Testis (tissue), 3 donors: Measurements from ENCODE around the gene LCT. TPM values are rescaled to one million over a fixed set of nuclear protein-coding genes. Genes with fewer than 3 reads are reported as not detected.

Experiments
- DNase-seq: peaks from one replicate; pipeline ENCODE4 v3.0.0-alpha.2; 2019
- H3K27ac ChIP-seq, 2 donors: fragments of 200-600 bp; sonication (generic); one replicate each; pipeline ENCODE4 v1.5.1; 2019
- H3K27me3 ChIP-seq: fragments of 200-600 bp; sonication (generic); one replicate; pipeline ENCODE4 v1.5.1; 2019
- H3K36me3 ChIP-seq: fragments of 200-600 bp; sonication (generic); one replicate; pipeline ENCODE4 v1.5.1; 2017; ENCODE audit warnings: low read depth; ENCODE audit errors: missing control alignments
- H3K4me1 ChIP-seq: fragments of 200-600 bp; sonication (generic); one replicate; pipeline ENCODE4 v1.5.1; 2019
- H3K4me3 ChIP-seq, 2 donors: fragments of 200-600 bp; sonication (generic); one replicate each; pipeline ENCODE4 v1.5.1; 2017 to 2019
- H3K9me3 ChIP-seq: fragments of 200-600 bp; sonication (generic); one replicate; pipeline ENCODE4 v1.5.1; 2017
- POLR2A ChIP-seq: fragments of 450-650 bp; IDR thresholded peaks from one replicate; pipeline ENCODE4 v1.6.1; 2017; ENCODE audit warnings: antibody characterized with exemption, mild to moderate bottlenecking, moderate library complexity
- WGBS, 2 donors: methylation state at CpG; one replicate each; pipeline ENCODE4 v1.1.5; 2018; 5-methylcytosine and 5-hydroxymethylcytosine counted together
- intact Hi-C: fragments of 100-400 bp; cut with DNase I; formaldehyde crosslinking; loops from one replicate; pipeline ENCODE4 v1.15.1; 2023; ENCODE audit warnings: low total_unique reads
- polyA plus RNA-seq: library from polyadenylated mRNA; stranded (reverse); fragments of 350-450 nt; fragmentation: Illumina TruSeq; extraction: RNeasy Lipid Tissue Mini Kit (QIAGEN cat#74804); gene quantifications from one replicate; pipeline ENCODE4 v1.2.3, GENCODE V29; 2014; ENCODE audit warnings: low read depth, low replicate concordance; ENCODE audit not compliant: insufficient read depth
- total RNA-seq, 2 donors: library from RNA; depleted of rRNA; stranded (reverse); fragments of >200 nt; gene quantifications; one replicate each; pipeline ENCODE4 v1.2.3, GENCODE V29; 2016
- TF ChIP-seq, protein P1 (sequence below), 3 experiments: fragments of 450-650 bp in 2 of 3; fragments of 200-600 bp in 1 of 3; sonication (generic) in 1 of 3; IDR thresholded peaks; one replicate each; pipeline ENCODE4 v1.5.1; 2016 to 2019; ENCODE audit warnings: antibody characterized with exemption in 3 of 3, mild to moderate bottlenecking in 2 of 3, moderate library complexity in 1 of 3

Gene LCT
- total and polyA plus RNA-seq, 3 donors from 2014 or later = 0.22 to 0.62 (median 0.47) TPM

DNA sequence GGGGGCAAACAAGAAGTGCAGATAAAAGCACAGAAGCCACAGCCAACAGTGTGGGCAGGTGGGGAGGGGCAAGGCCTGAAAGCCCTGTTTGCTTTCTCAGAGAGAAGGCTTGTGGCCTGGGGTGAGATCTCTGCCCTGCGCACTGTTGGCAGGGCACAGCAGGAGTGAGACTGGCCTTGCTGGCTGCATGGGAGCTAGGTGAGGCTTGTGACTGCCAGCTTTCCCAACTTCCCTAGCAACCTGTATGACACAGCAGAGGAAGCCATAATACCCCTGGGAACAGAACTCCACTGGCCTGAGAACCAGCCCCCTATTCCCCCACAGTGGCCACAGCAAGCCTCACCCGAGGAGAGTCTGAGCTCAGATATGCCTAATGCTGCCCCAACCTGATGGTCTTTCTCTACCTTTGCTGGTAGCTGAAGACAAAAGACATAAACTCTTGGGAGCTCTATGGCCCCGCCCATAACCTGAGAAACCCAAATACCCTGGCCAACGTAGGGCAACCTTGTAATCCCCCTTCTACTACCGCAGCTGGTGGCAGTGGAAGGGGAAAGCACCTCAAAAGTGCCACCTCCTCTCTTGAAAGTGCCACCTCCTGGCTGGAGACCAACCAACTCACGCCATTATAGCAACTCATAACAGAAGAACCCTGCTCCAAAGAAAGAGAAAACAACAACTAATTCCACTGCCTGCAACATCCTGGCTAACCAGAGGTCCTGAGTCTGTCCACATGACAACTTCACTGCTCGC, 44.4 kb downstream of the LCT start:
- TF ChIP-seq POLR2A = no peak
- TF ChIP-seq, protein P1, sequence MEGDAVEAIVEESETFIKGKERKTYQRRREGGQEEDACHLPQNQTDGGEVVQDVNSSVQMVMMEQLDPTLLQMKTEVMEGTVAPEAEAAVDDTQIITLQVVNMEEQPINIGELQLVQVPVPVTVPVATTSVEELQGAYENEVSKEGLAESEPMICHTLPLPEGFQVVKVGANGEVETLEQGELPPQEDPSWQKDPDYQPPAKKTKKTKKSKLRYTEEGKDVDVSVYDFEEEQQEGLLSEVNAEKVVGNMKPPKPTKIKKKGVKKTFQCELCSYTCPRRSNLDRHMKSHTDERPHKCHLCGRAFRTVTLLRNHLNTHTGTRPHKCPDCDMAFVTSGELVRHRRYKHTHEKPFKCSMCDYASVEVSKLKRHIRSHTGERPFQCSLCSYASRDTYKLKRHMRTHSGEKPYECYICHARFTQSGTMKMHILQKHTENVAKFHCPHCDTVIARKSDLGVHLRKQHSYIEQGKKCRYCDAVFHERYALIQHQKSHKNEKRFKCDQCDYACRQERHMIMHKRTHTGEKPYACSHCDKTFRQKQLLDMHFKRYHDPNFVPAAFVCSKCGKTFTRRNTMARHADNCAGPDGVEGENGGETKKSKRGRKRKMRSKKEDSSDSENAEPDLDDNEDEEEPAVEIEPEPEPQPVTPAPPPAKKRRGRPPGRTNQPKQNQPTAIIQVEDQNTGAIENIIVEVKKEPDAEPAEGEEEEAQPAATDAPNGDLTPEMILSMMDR (IDR thresholded peaks at IDR 0.05) = no peak
- WGBS, 2 donors = 81 to 86% methylated on average over 7 of the region's 7 CpGs
- DNase-seq = no peak
- intact Hi-C loops = no loop called here
- Histone ChIP-seq H3K27ac (no peak overlapping the region), H3K4me3 (no peak overlapping the region), H3K36me3 (no peaks in the 10 kb centered on the region), H3K27me3 (no peaks in the 10 kb centered on the region), H3K4me1 (no peaks in the 10 kb centered on the region), H3K9me3 (no peaks in the 10 kb centered on the region)

DNA sequence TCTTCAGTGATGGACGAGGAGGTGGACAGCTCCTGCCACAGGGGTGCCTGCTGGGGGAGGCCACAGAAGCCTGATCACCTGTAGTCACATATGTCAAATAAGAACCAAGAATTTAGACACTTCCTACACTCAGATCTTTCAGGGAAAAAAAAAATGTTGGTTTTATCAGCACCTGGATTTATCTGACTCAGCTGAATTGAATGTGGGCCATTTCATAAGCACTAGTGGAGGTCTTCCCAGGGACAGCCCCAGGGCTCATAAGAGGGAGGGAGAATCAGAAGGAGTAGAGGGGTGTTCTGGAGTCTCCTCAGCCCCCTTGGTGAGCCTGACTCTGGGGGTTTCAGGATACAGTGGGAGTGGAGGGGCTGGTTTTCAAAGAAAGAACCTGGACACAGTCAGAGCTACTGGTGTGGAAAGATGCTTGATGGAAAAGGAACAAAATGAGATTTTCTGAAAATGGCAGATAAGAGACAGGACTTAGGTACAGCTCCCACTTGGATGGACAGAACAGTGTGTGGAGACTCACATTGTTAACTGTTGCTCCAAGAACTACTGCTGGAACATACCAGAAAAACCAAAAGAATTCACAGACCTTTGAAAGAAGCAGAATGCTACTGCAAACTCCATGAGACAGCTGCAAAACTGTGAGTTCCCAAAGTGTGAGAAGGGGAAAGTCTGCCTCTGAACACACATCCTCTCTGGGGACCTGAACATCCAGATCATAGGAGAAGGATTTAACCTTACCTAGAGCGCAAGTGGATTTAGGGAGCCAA, 45.4 kb downstream of the LCT start:
- Histone ChIP-seq H3K27me3 (no peaks in the 10 kb centered on the region), H3K9me3 (no peaks in the 10 kb centered on the region), H3K27ac (no peak overlapping the region), H3K4me1 (no peaks in the 10 kb centered on the region), H3K36me3 (no peaks in the 10 kb centered on the region), H3K4me3 (no peak overlapping the region)
- intact Hi-C loops = no loop called here
- 91 to 94% methylated on average over 2 of the region's 2 CpGs for WGBS, 2 donors
- TF ChIP-seq POLR2A = no peak
- TF ChIP-seq, protein P1 (IDR thresholded peaks at IDR 0.05) = no peak
- no peak for DNase-seq

DNA sequence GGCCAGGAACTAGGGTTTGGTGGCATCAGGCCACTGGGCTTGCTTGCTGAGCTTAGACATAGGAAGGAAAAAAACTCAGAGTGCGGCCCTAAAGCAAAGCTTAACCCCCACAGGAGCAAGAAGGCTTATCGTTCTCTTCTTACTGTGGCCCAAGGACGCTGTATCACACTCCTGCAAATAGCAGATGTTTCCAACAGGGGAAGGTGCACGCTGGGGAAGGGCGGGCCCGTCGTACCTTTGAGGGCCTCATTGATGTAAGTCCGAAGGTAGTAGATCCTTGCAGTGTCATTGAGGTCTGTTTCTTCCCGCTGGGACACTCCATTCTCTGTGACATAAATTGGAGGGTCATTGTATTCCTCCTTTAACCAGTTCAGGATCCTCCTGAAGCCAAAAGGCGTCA, 46.6 kb downstream of the LCT start:
- H3K27me3 ChIP-seq = no peaks in the 10 kb centered on the region
- DNase-seq = no peak
- TF ChIP-seq POLR2A = no peak
- TF ChIP-seq, protein P1 (IDR thresholded peaks at IDR 0.05) = no peak
- no peak overlapping the region for H3K27ac ChIP-seq
- no peaks in the 10 kb centered on the region for H3K9me3 ChIP-seq
- no peaks in the 10 kb centered on the region for H3K4me1 ChIP-seq
- WGBS, 2 donors = 88% methylated on average over 10 of the region's 10 CpGs
- intact Hi-C loops = no loop called here
- no peak overlapping the region for H3K4me3 ChIP-seq
- H3K36me3 ChIP-seq = no peaks in the 10 kb centered on the region

DNA sequence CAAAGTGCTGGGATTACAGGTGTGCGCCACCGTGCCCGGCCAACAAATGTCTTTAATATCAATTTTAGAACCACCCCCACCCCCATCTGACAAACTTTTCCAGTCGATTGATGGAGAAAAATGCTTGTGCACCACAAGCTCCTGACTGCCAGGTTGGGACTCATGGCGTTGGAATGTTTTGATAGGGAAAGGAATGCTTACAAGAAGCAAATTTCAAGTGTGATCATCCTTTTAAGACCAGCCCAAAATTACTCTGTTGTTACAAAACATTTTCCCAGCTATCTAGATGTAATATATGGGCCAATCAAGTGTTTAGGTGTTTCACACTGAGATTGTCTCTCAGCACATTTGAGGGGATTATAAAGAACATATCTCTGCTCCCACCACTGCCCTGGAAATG, 50.2 kb downstream of the LCT start:
- H3K27me3 ChIP-seq = no peaks in the 10 kb centered on the region
- TF ChIP-seq, protein P1 (IDR thresholded peaks at IDR 0.05) = no peak
- H3K9me3 ChIP-seq = no peaks in the 10 kb centered on the region
- no peaks in the 10 kb centered on the region for H3K36me3 ChIP-seq
- intact Hi-C loops = no loop called here
- no peak overlapping the region for H3K4me3 ChIP-seq
- 75 to 84% methylated on average over 5 of the region's 5 CpGs for WGBS, 2 donors
- H3K4me1 ChIP-seq = no peaks in the 10 kb centered on the region
- no peak overlapping the region for H3K27ac ChIP-seq
- DNase-seq = no peak
